ENCODE results near the gene ABHD8. TPM values are rescaled to one million over a fixed set of nuclear protein-coding genes. Genes with fewer than 3 reads are reported as not detected.

ABHD8 gene, protein sequence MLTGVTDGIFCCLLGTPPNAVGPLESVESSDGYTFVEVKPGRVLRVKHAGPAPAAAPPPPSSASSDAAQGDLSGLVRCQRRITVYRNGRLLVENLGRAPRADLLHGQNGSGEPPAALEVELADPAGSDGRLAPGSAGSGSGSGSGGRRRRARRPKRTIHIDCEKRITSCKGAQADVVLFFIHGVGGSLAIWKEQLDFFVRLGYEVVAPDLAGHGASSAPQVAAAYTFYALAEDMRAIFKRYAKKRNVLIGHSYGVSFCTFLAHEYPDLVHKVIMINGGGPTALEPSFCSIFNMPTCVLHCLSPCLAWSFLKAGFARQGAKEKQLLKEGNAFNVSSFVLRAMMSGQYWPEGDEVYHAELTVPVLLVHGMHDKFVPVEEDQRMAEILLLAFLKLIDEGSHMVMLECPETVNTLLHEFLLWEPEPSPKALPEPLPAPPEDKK
- total RNA-seq, result 8.7 and 10.6 TPM in 2 replicates

DNA sequence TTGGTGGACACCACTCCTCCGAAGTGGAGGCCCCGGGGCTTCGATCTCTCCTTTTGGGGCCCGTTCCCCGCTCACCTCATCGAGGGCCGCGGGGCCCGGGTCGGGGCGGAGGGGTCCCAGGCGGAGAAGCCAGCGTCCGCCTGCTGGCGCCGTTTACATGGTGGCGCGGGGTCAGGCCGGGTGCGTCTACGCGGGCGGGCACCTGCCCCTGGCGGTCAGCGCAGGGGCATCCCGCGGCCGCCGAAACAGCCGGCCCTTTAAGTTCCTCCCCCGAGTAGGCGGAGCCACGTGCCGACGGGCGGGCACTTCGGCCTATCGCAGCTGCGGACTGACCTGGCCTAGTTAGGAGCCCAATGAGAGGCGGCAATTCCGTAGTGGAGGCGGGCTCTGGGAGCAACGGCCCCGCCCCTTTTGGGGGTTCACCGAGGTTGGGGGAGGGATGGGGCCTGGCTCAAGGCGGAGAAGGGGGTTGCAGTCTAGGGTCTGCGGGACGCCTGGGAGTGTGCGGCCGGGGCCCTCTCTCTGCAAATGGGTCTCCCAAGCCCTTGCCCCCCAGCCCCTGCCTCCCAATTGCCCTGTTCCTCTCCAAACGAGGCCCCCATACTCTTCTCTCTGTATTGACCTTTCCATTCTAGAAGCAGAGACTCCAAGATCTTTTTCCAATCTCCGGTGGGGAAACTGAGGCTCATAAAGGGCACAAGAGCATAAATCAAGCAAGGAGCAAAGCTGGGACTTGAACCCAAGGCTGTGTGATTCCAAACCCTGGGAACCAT, at the start of gene ABHD8:
Gene ABHD8 (minus strand): TSS at position 259 of the 773 bp plus-strand sequence. CDS start 1,809 bp downstream, outside the sequence.

DNA sequence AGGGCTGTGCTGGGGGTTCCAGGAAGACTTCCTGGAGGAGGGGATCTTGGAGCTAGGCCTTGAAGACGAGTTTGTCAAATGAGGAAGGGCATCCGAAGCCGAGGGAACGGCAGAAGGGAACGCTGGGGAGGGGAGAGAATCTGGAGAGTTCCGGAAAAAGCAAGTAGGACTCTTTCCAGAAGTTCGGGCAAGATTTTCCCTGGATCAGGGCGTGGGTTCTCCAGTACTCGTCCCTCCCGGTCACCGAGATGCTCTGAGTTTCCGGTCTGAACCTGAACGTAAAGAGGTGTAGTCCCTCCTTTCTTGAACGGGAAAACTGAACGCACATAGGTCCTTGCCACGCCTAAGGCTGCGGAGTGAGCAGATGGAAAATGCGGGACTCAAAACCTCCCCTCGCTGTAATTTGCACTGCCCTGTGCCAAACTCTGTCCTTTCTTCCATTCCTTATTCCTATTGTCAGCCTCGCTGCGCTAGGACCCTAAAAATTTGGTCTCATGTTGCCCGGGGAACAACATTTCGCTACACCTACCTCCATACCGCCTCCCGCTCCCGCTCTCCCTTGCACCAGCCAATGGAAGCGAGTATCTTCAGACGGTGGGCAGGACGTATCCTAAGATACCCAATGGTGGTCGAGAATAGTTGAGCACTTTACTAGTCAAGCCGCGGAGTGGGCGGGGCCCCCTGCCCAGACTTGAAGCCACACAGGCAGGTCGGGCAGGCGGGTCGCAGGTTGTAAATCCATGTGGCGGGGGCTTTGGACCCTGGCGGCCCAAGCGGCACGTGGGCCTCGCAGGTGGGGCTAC, 33.8 kb upstream of the ABHD8 start, which contains the start of gene GTPBP3:
Gene GTPBP3 (plus strand): TSS at position 682 of the 803 bp plus-strand sequence. CDS start 59 bp downstream, at position 741.

DNA sequence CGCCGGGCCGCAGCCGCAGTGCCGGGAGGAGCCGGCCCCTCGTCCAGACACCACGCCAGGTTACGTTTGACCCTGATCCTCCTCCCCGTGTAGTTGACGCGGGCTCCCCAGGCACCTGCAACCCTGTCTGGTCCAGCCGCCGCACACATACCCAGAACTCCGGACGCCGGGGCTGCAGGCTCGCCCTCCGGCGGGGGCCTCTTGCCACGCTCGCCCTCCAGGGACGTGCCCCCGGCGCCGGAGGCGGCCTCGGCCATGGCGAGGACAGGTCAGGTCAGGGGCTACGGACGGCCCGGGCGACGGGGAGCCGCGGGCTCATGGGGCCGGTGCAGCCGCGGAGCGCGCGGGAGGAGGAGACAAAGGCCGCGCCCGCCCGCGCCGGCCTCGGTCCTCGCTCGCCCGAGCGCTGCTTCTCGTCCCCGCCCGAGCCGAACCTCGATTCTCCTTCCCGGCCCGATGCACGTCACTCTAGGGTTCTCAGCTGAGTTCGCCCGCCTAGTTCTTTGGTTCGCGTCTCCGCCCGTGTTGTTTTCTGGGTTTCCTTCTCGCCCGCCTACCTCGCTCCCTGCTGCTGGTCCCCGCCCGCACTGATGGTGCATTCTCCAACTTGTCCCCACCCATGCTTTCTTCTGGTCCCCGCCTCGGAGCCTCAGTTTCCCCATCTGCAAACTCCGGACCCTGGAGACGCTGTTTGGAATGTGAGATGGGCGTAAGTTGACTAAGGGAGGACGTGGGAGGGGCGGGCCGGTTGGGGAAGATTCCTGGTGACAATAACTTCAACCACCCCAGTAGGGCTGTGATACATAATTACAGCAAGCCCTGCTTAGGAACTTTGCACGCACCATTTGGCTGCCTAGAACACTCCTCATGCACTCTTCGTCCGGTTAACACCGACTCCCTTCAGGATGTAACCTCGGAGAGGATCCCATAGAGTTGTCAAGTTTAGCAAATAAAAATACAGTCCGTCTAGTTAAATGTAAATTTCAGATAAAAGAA, 31.5 kb upstream of the ABHD8 start, which contains the start of gene ANO8:
Gene ANO8 (minus strand): TSS at position 442 of the 996 bp plus-strand sequence. CDS start 185 bp downstream, at position 257.

DNA sequence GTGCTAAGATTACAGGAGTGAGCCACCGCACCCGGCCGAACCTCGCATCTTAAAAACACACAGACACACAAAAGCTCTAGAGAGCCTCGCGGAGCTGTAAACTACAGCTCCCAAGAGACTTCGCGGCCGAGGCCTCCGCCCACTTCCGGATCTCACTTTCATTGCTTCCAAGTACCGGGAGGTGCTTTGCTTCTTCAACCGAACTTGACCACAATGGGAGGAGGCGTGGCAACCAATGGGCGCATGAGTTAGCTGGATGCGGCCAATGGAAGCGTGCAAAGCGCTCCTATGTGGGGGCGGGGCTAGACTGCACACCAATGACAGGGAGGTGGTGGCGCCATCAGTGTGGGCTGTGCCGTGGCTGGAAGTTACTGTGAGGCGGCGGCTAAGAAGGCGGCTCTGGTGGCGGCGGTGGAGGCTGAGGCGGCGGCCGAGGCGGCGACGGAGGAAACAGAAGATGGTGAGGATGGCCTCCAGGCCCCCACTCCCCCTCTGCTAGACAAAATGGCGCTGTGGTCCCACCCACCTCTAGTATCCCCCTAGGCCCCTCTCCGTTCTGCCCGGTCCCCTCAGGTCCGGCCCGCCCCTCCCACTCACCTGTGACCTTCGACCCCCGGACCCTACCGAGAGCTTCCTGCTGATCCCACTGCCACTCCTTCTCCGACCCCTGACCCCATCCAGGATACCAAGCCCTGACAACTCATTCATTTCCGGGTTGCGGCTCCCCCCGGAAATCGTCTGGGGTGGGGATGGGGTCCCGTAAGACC, 6.2 kb upstream of the ABHD8 start, which contains the start of gene DDA1:
Gene DDA1 (plus strand): TSS at position 366 of the 767 bp plus-strand sequence. CDS start 92 bp downstream, at position 458.

DNA sequence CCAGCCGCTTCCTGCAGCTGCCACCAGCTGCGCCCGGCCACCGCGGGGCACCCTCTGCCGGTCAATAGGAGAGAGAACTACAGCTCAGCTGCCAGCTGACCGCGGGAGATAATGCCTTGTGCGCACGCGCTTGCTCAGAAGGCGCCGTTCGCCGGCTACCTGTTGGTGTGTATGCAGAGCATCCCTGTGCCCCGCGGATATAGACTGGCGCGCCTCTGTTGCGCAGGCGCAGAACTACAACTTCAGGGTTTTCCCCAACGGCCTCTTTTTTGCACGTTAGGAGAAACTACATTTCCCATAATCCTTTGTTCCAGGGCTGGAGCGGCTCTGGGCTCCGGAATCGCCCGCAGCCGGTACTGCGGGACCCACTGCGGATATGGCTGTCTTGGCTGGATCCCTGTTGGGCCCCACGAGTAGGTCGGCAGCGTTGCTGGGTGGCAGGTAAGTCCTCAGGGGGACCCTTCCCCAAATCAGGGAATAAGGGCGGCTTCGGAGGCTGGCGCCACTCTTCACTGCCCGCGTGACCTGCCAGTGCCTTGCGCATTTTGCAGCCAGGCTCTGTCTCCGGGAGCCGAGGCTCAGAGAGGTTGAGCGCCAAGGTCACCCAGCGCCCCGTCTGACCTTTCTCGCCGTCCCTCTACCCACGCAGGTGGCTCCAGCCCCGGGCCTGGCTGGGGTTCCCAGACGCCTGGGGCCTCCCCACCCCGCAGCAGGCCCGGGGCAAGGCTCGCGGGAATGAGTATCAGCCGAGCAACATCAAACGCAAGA, 2.5 kb upstream of the ABHD8 start, which contains the start of gene MRPL34:
Gene MRPL34 (plus strand): TSS at position 356 of the 768 bp plus-strand sequence. CDS start 21 bp downstream, at position 377.

DNA sequence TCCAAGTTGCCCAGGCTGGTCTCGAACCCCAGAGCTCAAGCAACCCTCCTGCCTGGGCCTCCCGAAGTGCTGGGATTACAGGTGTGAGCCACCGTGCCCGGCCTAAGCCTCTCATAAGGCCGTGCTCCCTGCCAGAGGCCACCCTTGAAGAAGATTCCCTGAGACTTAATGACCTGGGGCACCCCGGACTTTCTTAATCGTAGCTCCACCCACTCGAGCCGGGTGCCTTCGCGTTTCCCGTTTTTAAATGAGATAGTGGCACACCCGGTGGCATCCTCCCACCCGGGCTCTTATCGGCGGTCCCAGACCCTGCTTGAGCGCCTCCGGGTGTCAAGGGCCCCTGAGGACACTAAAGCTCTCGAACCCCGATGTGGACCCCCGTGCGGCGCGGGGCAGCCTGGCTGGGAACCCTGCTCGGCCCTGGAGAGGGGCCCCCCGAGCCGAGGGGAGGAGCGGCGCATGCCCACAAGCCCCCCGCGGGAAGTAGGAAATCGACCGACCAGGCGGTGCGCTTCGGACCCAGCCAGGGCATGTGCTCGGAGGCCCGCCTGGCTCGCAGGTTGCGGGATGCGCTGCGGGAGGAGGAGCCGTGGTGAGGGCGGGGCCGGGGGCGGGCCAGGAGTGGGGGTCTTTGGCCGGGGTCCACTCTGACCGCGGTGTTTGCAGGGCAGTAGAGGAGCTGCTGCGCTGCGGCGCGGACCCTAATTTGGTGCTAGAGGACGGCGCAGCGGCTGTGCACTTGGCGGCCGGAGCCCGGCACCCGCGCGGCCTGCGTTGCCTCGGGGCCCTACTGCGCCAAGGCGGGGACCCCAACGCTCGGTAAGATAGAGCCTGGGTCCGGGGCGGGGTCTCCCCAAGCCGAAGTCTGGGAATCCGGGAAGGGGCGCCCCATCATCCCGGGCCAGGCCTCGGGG, 21.6 kb downstream of the ABHD8 start, which contains the start of gene ANKLE1:
Gene ANKLE1 (plus strand): TSS at position 511 of the 914 bp plus-strand sequence. CDS start 20 bp downstream, at position 531.

DNA sequence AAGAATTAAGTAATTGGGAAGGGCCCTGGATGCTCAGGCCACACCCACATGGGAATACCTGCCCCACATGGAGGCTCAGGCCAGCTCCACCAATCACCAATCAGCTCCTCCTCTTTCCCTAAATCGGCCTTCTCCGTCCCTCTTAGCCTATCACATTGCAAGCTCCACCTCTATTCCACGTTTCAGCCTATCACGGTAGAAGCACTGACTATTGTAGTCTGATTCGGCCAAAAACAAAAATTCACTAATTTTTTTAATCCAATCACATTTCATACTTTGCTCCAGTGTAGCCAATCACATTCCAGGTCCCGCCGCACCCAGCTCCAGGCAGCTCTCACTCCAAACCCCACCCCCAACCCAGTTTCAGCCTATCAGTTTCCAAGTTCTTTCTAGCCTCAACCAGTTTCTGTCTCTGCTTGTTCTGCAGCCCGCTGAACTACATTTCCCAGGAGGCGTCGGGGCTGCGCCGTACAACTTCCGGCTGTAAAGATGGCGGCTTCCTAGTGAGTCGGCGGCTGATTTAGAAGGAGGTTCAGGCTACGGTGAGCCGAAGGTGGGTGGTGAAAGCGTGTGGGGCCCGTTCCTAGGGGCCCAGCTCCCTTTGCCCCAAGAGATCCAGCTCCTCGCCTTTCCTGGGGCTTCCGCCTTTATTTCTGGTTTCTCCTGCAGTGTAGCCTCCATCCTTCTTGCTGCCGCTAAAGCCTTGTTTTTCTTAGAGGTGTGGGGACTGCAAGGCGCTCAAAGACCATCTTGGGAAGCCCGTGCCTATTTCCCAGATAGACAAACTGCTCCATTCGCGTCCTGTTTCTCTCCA, 36.0 kb downstream of the ABHD8 start, which contains the start of gene BABAM1:
Gene BABAM1 (plus strand): TSS at position 469 of the 814 bp plus-strand sequence. CDS start 1,364 bp downstream, outside the sequence.

DNA sequence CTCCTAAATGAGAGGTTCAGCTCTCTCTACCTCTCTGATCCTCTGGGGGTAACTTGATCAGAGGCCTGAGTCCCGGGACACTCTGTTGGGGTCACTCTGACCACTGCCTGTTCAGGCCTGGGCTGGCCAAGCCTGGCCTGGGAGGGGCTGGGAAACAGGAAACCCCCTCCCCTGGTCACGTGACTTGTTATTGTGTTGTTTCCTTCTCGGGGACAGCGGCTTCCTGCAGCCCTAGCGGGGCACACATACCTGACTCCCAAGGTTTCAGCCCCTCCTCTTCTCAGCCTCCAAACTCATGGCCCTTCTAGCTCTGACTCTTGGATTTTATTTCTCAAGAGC, 38.6 kb downstream of the ABHD8 start, which contains the start of gene USHBP1:
Gene USHBP1 (minus strand): TSS at position 105 of the 339 bp plus-strand sequence. CDS start 446 bp downstream, outside the sequence.

DNA sequence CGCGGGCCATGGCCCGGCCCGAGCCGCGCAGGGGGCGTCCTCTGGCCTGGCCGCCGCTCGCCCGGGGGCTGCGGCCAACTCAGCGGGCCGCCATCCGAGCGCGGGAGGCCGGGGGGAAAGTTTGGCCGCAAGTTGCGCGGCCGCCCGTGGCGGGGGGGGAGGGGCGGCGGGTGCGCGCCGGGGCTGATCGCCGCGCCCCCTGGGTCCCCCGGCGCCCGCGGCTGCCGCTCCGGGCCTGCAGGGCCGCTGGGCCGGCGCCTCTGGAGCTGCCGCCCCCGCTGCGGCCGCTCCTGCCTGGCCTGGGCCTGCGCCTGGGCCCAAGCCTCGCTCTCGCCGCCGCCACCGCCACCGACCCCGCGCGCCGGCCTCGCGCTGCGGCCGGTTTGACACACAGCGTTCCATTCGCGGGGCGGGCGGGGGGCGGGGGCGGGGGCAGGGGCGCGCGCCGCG, 57.7 kb downstream of the ABHD8 start, which contains the start of gene NR2F6:
Gene NR2F6 (minus strand): TSS at position 385 of the 450 bp plus-strand sequence. CDS start 699 bp downstream, outside the sequence.

Other genes starting within 250 kb of the ABHD8 start
- 0.79 and 0.94 TPM in 2 replicates for gene HAUS8, start 228.0 kb downstream of the ABHD8 start, total RNA-seq
- 41.6 and 45.3 TPM in 2 replicates for gene MYO9B, start 227.6 kb downstream of the ABHD8 start, total RNA-seq
- 26.0 and 39.9 TPM in 2 replicates for gene USE1, start 88.1 kb downstream of the ABHD8 start, total RNA-seq
- gene OCEL1, start 77.2 kb downstream of the ABHD8 start, total RNA-seq, result 0.94 and 2.2 TPM in 2 replicates
- gene NR2F6, start 57.5 kb downstream of the ABHD8 start, total RNA-seq, result 22.4 and 24.0 TPM in 2 replicates
- gene USHBP1, start 38.7 kb downstream of the ABHD8 start, total RNA-seq, result not detected in 2 replicates
- gene BABAM1, start 36.0 kb downstream of the ABHD8 start, total RNA-seq, result 90.1 and 101 TPM in 2 replicates
- gene ANKLE1, start 21.5 kb downstream of the ABHD8 start, total RNA-seq, result 0.16 and 0.17 TPM in 2 replicates
- 17.3 and 29.0 TPM in 2 replicates for gene MRPL34, start 2.4 kb upstream of the ABHD8 start, total RNA-seq
- gene DDA1, start 6.1 kb upstream of the ABHD8 start, total RNA-seq, result 16.5 TPM in 2 replicates
- 2.2 and 3.9 TPM in 2 replicates for gene ANO8, start 31.4 kb upstream of the ABHD8 start, total RNA-seq
- 7.6 and 8.0 TPM in 2 replicates for gene GTPBP3, start 34.1 kb upstream of the ABHD8 start, total RNA-seq
- gene PLVAP, start 73.9 kb upstream of the ABHD8 start, total RNA-seq, result not detected in 2 replicates
- gene CCDC194, start 90.8 kb upstream of the ABHD8 start, total RNA-seq, result not detected in 2 replicates
- 0.60 and 2.8 TPM in 2 replicates for gene BST2, start 102.2 kb upstream of the ABHD8 start, total RNA-seq
- 21.3 and 32.6 TPM in 2 replicates for gene MVB12A, start 116.6 kb upstream of the ABHD8 start, total RNA-seq
- gene TMEM221, start 145.2 kb upstream of the ABHD8 start, total RNA-seq, result 0.09 and 0.16 TPM in 2 replicates
- gene NXNL1, start 157.5 kb upstream of the ABHD8 start, total RNA-seq, result not detected in 2 replicates
- 17.8 and 28.9 TPM in 2 replicates for gene SLC27A1, start 167.1 kb upstream of the ABHD8 start, total RNA-seq
- gene PGLS, start 208.2 kb upstream of the ABHD8 start, total RNA-seq, result 46.0 and 58.2 TPM in 2 replicates